HepG2 (cell line): ENCODE data around the gene MEPCE. TPM values are rescaled to one million over a fixed set of nuclear protein-coding genes. Genes with fewer than 3 reads are reported as not detected.

Experiments used
- ATM ChIP-seq: fragments of 450-650 bp; IDR thresholded peaks from 2 replicates; pipeline ENCODE4 v1.7.1; 2017; ENCODE audit warnings: mild to moderate bottlenecking, borderline replicate concordance
- BCL6 ChIP-seq: IDR thresholded peaks from 2 replicates; pipeline ENCODE4 v1.6.1; 2016; ENCODE audit warnings: missing genetic modification reagents, missing compliant biosample characterization
- ELF4 ChIP-seq: sonication (generic); formaldehyde crosslinking; IDR thresholded peaks from 2 replicates; pipeline ENCODE4 v1.5.0; 2020; ENCODE audit warnings: missing genetic modification reagents, mild to moderate bottlenecking, moderate library complexity, borderline replicate concordance
- HCFC1 ChIP-seq: fragments of 150-350 bp; IDR thresholded peaks from 2 replicates; pipeline ENCODE4 v1.6.1; 2014; ENCODE audit warnings: low read depth, low read length
- HNRNPLL ChIP-seq: fragments of 200-400 bp; formaldehyde crosslinking; IDR thresholded peaks from 2 replicates; pipeline ENCODE4 v1.6.1; 2017; ENCODE audit warnings: mild to moderate bottlenecking, low read depth, low read length; ENCODE audit not compliant: poor library complexity, severe bottlenecking
- HOXA9 ChIP-seq: sonication (generic); formaldehyde crosslinking; IDR thresholded peaks from 2 replicates; pipeline ENCODE4 v1.8.1; 2022; ENCODE audit warnings: missing genetic modification reagents, mild to moderate bottlenecking, moderate library complexity, borderline replicate concordance
- NR3C1 ChIP-seq: sonication (generic); formaldehyde crosslinking; IDR thresholded peaks from 2 replicates; pipeline ENCODE4 v1.4.0; 2020; ENCODE audit warnings: missing genetic modification reagents
- SSRP1 ChIP-seq: IDR thresholded peaks from 2 replicates; pipeline ENCODE4 v1.6.1; 2016; ENCODE audit warnings: control low read depth
- TBX2 ChIP-seq: sonication (generic); formaldehyde crosslinking; IDR thresholded peaks from 2 replicates; pipeline ENCODE4 v1.5.0; 2020; ENCODE audit warnings: missing genetic modification reagents, mild to moderate bottlenecking, borderline replicate concordance
- THAP9 ChIP-seq: sonication (generic); formaldehyde crosslinking; IDR thresholded peaks from 2 replicates; pipeline ENCODE4; 2020; ENCODE audit warnings: missing genetic modification reagents, mild to moderate bottlenecking, borderline replicate concordance
- ZBTB25 ChIP-seq: IDR thresholded peaks from 2 replicates; pipeline ENCODE4 v1.6.1; 2018; ENCODE audit warnings: missing genetic modification reagents
- ZIK1 ChIP-seq: sonication (generic); formaldehyde crosslinking; IDR thresholded peaks from 2 replicates; pipeline ENCODE4 v1.5.0; 2020; ENCODE audit warnings: mild to moderate bottlenecking, low read depth, missing genetic modification reagents, borderline replicate concordance
- polyA plus RNA-seq, 8 experiments: library from polyadenylated mRNA; depleted of rRNA in 3 of 8; stranded (reverse) in 7 of 8; unstranded in 1 of 8; fragments of >200 nt; fragmentation: Illumina TruSeq in 4 of 8; extraction: Trizol in 4 of 8; gene quantifications; 2 replicates each; pipeline versions ENCODE4 v1.2.1 to v1.2.3, GENCODE V29; 2011 to 2016; ENCODE audit warnings: low read depth in 4 of 8, missing spikeins in 1 of 8, mixed read lengths in 1 of 8; ENCODE audit not compliant: insufficient read depth in 1 of 8
- total RNA-seq, 5 experiments: library from RNA; depleted of rRNA; stranded (reverse); fragments of >200 nt; fragmentation: Illumina TruSeq; extraction: Trizol; gene quantifications; 2 replicates each; pipeline ENCODE4 v1.2.3, GENCODE V29; 2016; ENCODE audit warnings: low read depth in 1 of 5
- TF ChIP-seq, protein P1 (sequence below): sonication (generic); formaldehyde crosslinking; IDR thresholded peaks from 2 replicates; pipeline ENCODE4 v1.5.0; 2020; ENCODE audit warnings: mild to moderate bottlenecking, missing genetic modification reagents, moderate library complexity
- TF ChIP-seq, protein P2 (sequence below): sonication (generic); formaldehyde crosslinking; IDR thresholded peaks from 2 replicates; pipeline ENCODE4 v1.5.0; 2020; ENCODE audit warnings: mild to moderate bottlenecking, missing genetic modification reagents, borderline replicate concordance

MEPCE gene
- total and polyA plus RNA-seq, 2 of the 13 experiments (the other 11 are each of a cell fraction or from before 2014, with no cell fraction given), result 12.3 to 26.0 TPM

- TF ChIP-seq THAP9 (CRISPR knock-in tag) (peak; percentile 79; the same call in 1 of the 2 replicates), NR3C1 (CRISPR knock-in tag) (no peak), HOXA9 (CRISPR knock-in tag) (peak; percentile 54; the same call in 1 of the 2 replicates), ZIK1 (CRISPR knock-in tag) (no peak; the same call in 1 of the 2 replicates), HCFC1 (peak; percentile 81), BCL6 (peak; percentile 33; the same call in 1 of the 2 replicates), ELF4 (CRISPR knock-in tag) (no peak), ZBTB25 (CRISPR knock-in tag) (0 out of 2 replicates have a peak, but pooled peaks have one; percentile 44), ATM (no peak), HNRNPLL (peak; percentile 95), TBX2 (CRISPR knock-in tag) (0 out of 2 replicates have a peak, but pooled peaks have one; percentile 45), SSRP1 (CRISPR knock-in tag) (peak; percentile 96)
- TF ChIP-seq, protein P1, sequence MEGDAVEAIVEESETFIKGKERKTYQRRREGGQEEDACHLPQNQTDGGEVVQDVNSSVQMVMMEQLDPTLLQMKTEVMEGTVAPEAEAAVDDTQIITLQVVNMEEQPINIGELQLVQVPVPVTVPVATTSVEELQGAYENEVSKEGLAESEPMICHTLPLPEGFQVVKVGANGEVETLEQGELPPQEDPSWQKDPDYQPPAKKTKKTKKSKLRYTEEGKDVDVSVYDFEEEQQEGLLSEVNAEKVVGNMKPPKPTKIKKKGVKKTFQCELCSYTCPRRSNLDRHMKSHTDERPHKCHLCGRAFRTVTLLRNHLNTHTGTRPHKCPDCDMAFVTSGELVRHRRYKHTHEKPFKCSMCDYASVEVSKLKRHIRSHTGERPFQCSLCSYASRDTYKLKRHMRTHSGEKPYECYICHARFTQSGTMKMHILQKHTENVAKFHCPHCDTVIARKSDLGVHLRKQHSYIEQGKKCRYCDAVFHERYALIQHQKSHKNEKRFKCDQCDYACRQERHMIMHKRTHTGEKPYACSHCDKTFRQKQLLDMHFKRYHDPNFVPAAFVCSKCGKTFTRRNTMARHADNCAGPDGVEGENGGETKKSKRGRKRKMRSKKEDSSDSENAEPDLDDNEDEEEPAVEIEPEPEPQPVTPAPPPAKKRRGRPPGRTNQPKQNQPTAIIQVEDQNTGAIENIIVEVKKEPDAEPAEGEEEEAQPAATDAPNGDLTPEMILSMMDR (CRISPR knock-in tag), result peak; percentile 25
- TF ChIP-seq, protein P2, sequence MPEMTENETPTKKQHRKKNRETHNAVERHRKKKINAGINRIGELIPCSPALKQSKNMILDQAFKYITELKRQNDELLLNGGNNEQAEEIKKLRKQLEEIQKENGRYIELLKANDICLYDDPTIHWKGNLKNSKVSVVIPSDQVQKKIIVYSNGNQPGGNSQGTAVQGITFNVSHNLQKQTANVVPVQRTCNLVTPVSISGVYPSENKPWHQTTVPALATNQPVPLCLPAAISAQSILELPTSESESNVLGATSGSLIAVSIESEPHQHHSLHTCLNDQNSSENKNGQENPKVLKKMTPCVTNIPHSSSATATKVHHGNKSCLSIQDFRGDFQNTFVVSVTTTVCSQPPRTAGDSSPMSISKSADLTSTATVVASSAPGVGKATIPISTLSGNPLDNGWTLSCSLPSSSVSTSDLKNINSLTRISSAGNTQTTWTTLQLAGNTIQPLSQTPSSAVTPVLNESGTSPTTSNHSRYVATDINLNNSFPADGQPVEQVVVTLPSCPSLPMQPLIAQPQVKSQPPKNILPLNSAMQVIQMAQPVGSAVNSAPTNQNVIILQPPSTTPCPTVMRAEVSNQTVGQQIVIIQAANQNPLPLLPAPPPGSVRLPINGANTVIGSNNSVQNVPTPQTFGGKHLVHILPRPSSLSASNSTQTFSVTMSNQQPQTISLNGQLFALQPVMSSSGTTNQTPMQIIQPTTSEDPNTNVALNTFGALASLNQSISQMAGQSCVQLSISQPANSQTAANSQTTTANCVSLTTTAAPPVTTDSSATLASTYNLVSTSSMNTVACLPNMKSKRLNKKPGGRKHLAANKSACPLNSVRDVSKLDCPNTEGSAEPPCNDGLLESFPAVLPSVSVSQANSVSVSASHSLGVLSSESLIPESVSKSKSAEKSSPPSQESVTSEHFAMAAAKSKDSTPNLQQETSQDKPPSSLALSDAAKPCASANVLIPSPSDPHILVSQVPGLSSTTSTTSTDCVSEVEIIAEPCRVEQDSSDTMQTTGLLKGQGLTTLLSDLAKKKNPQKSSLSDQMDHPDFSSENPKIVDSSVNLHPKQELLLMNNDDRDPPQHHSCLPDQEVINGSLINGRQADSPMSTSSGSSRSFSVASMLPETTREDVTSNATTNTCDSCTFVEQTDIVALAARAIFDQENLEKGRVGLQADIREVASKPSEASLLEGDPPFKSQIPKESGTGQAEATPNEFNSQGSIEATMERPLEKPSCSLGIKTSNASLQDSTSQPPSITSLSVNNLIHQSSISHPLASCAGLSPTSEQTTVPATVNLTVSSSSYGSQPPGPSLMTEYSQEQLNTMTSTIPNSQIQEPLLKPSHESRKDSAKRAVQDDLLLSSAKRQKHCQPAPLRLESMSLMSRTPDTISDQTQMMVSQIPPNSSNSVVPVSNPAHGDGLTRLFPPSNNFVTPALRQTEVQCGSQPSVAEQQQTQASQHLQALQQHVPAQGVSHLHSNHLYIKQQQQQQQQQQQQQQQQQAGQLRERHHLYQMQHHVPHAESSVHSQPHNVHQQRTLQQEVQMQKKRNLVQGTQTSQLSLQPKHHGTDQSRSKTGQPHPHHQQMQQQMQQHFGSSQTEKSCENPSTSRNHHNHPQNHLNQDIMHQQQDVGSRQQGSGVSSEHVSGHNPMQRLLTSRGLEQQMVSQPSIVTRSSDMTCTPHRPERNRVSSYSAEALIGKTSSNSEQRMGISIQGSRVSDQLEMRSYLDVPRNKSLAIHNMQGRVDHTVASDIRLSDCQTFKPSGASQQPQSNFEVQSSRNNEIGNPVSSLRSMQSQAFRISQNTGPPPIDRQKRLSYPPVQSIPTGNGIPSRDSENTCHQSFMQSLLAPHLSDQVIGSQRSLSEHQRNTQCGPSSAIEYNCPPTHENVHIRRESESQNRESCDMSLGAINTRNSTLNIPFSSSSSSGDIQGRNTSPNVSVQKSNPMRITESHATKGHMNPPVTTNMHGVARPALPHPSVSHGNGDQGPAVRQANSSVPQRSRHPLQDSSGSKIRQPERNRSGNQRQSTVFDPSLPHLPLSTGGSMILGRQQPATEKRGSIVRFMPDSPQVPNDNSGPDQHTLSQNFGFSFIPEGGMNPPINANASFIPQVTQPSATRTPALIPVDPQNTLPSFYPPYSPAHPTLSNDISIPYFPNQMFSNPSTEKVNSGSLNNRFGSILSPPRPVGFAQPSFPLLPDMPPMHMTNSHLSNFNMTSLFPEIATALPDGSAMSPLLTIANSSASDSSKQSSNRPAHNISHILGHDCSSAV (CRISPR knock-in tag), result no peak
Observed at GRCh38 chr7:100428199-100428966, 1.2 kb upstream of the MEPCE start, which contains the start of gene ZCWPW1 (continued).
